A673 (cell line): ENCODE data around the gene CDC45. TPM values are rescaled to one million over a fixed set of nuclear protein-coding genes. Genes with fewer than 3 reads are reported as not detected.

Experiments
- BruUV-seq: library from RNA; stranded (reverse); fragments of 400-500 nt; replicated peaks from 2 replicates; lab custom pipeline; 2021; lab: Mats Ljungman, UMichigan
- CTCF ChIA-PET: fragments of 300-600 bp; sonication (Branson Sonifier 250); formaldehyde crosslinking; loops from one replicate; lab custom pipeline; 2022; ENCODE audit warnings: antibody characterized with exemption; lab: Charles Lee
- POLR2A ChIA-PET: fragments of 300-600 bp; sonication (Branson Sonifier 250); formaldehyde crosslinking; loops from one replicate; lab custom pipeline; 2022; ENCODE audit warnings: antibody characterized with exemption; ENCODE audit not compliant: low non-redundant PET; lab: Charles Lee
- DNase-seq: peaks from one replicate; pipeline ENCODE4 v3.0.0-alpha.2; 2015; ENCODE audit warnings: low spot score
- H3K27ac ChIP-seq: fragments of 200-600 bp; sonication (generic); 2 replicates; pipeline ENCODE4 v1.5.1; 2016; ENCODE audit warnings: mixed run types, low read depth, mild to moderate bottlenecking, mixed read lengths, antibody characterized with exemption, low read length; ENCODE audit not compliant: poor library complexity, severe bottlenecking
- H3K27me3 ChIP-seq: fragments of 200-600 bp; sonication (generic); replicated peaks from 2 replicates; pipeline ENCODE4 v1.6.1; 2017; ENCODE audit warnings: mixed run types, low read depth, mild to moderate bottlenecking, mixed read lengths, antibody characterized with exemption, low read length; ENCODE audit not compliant: insufficient read depth, poor library complexity
- H3K36me3 ChIP-seq: fragments of 200-600 bp; sonication (generic); 2 replicates; pipeline ENCODE4 v1.6.1; 2016; ENCODE audit warnings: mixed run types, mild to moderate bottlenecking, mixed read lengths, antibody characterized with exemption, low read length; ENCODE audit not compliant: insufficient read depth, poor library complexity, severe bottlenecking
- H3K4me1 ChIP-seq: fragments of 200-600 bp; sonication (generic); 2 replicates; pipeline ENCODE4 v1.6.1; 2017; ENCODE audit warnings: mixed run types, mild to moderate bottlenecking, mixed read lengths, antibody characterized with exemption, low read length; ENCODE audit not compliant: insufficient read depth, poor library complexity, severe bottlenecking
- H3K4me3 ChIP-seq: fragments of 200-600 bp; sonication (generic); 2 replicates; pipeline ENCODE4 v1.5.1; 2016; ENCODE audit warnings: low read depth, mixed run types, mild to moderate bottlenecking, mixed read lengths, low read length; ENCODE audit not compliant: poor library complexity, severe bottlenecking
- H3K9me3 ChIP-seq: fragments of 200-600 bp; sonication (generic); 2 replicates; pipeline ENCODE4 v1.6.1; 2016; ENCODE audit warnings: mixed run types, low read depth, mild to moderate bottlenecking, mixed read lengths, antibody characterized with exemption, low read length; ENCODE audit not compliant: poor library complexity, severe bottlenecking
- CTCF ChIP-seq: fragments of 300-800, 200-600 bp; sonication (generic); conservative IDR thresholded peaks from 2 replicates; pipeline ENCODE4 v1.5.1; 2017; ENCODE audit warnings: low read depth, mild to moderate bottlenecking, antibody characterized with exemption, low read length, moderate library complexity, mixed read lengths
- EZH2 ChIP-seq: fragments of 200-600 bp; sonication (generic); IDR thresholded peaks from 2 replicates; pipeline ENCODE4 v1.6.1; 2017; ENCODE audit warnings: borderline replicate concordance, low read depth, mild to moderate bottlenecking, mixed read lengths, antibody characterized with exemption, low read length; ENCODE audit not compliant: poor library complexity, severe bottlenecking
- intact Hi-C: fragments of 100-400 bp; cut with micrococcal nuclease; formaldehyde crosslinking; loops from one replicate; pipeline ENCODE4 v1.10.0; 2022; ENCODE audit not compliant: unreplicated experiment
- total RNA-seq: library from RNA; stranded (reverse); gene quantifications from 2 replicates; pipeline ENCODE4 v1.2.3, GENCODE V29; 2021

Gene CDC45
- total RNA-seq, 1 experiment from 2014 or later, result 79.2 TPM

- Histone ChIP-seq H3K4me1 (no peaks in the 10 kb centered on the region), H3K27ac (no peak overlapping the region), H3K36me3 (peaks cover 53% of the 10 kb centered on the region), H3K4me3 (no peak overlapping the region), H3K9me3 (no peaks in the 10 kb centered on the region), H3K27me3 (no peaks in the 10 kb centered on the region)
- CTCF ChIA-PET, result no interaction called here
- BruUV-seq, result no TSS peak
- no peak for DNase-seq
- TF ChIP-seq EZH2, result no peak
- POLR2A ChIA-PET, result no interaction called here
- intact Hi-C loops, result no loop called here
Observed at GRCh38 chr22:19515654-19516377, 36.1 kb downstream of the CDC45 start.

GRCh38 chr22:19516378-19517170 lies 36.9 kb downstream of the CDC45 start:
- Histone ChIP-seq H3K4me1 (no peaks in the 10 kb centered on the region), H3K9me3 (no peaks in the 10 kb centered on the region), H3K27ac (no peak overlapping the region), H3K27me3 (no peaks in the 10 kb centered on the region), H3K36me3 (peaks cover 49% of the 10 kb centered on the region), H3K4me3 (no peak overlapping the region)
- CTCF ChIA-PET, result no interaction called here
- POLR2A ChIA-PET, result no interaction called here
- BruUV-seq, result no TSS peak
- no peak for DNase-seq
- no peak for TF ChIP-seq CTCF
- no peak for TF ChIP-seq EZH2
- intact Hi-C loops, result no loop called here

GRCh38 chr22:19517171-19517500 lies 37.4 kb downstream of the CDC45 start:
- CTCF ChIA-PET, result no interaction called here
- POLR2A ChIA-PET, result no interaction called here
- no peak overlapping the region for H3K27ac ChIP-seq
- H3K36me3 ChIP-seq, result peaks cover 47% of the 10 kb centered on the region
- intact Hi-C loops, result no loop called here
- H3K27me3 ChIP-seq, result no peaks in the 10 kb centered on the region
- H3K4me3 ChIP-seq, result no peak overlapping the region
- no peak for DNase-seq
- TF ChIP-seq CTCF (no peak), EZH2 (no peak)
- H3K9me3 ChIP-seq, result no peaks in the 10 kb centered on the region
- no peaks in the 10 kb centered on the region for H3K4me1 ChIP-seq
- no TSS peak for BruUV-seq
